Body of pancreas (tissue), 4 donors: ENCODE measurements around the gene RAN. TPM values are rescaled to one million over a fixed set of nuclear protein-coding genes. Genes with fewer than 3 reads are reported as not detected.
"Not testable (repeated sequence)": the region's sequence is repeated elsewhere in the genome, so short reads cannot be mapped to it uniquely, and the experiment has no call there.

Source experiments
- ATAC-seq: fragments of 150-250 bp; one replicate; pipeline ENCODE4 v1.9.1; 2016
- DNase-seq, 4 donors: peaks; one replicate each; pipeline ENCODE4 v3.0.0-alpha.2; 2019
- H3K27ac ChIP-seq, 4 donors: fragments of 200-600 bp; sonication (generic); 1 replicate in 3 of 4; 2 replicates in 1 of 4; pipeline versions ENCODE4 v1.5.1 to v1.6.1; 2016 to 2019; ENCODE audit warnings: mild to moderate bottlenecking in 1 of 4, mixed read lengths in 1 of 4, moderate library complexity in 1 of 4
- H3K27me3 ChIP-seq, 2 donors: fragments of 200-600 bp; sonication (generic); one replicate each; pipeline ENCODE4 v1.6.0; 2016; ENCODE audit warnings: mild to moderate bottlenecking in 1 of 2
- H3K36me3 ChIP-seq, 2 donors: fragments of 200-600 bp; sonication (generic); replicated peaks in 1 of 2; 2 replicates each; pipeline ENCODE4 v1.5.1; 2016; ENCODE audit warnings: low read depth in 2 of 2; ENCODE audit not compliant: insufficient read depth in 1 of 2
- H3K4me1 ChIP-seq: fragments of 200-600 bp; sonication (generic); one replicate; pipeline ENCODE4 v1.6.0; 2016
- H3K4me3 ChIP-seq, 2 donors: fragments of 200-600 bp; sonication (generic); 1 replicate in 1 of 2; 2 replicates in 1 of 2; pipeline ENCODE4 v1.5.1; 2016 to 2019
- H3K9me3 ChIP-seq, 3 donors: fragments of 200-600 bp; sonication (generic); 1 replicate in 2 of 3; 2 replicates in 1 of 3; pipeline ENCODE4 v1.5.1; 2016
- POLR2A ChIP-seq, 3 donors: fragments of 450-650 bp; IDR thresholded peaks; one replicate each; pipeline ENCODE4 v1.6.1; 2016; ENCODE audit warnings: antibody characterized with exemption in 3 of 3, mild to moderate bottlenecking in 2 of 3
- WGBS, 2 donors: methylation state at CpG; one replicate each; pipeline ENCODE4 v1.1.5; 2017; 5-methylcytosine and 5-hydroxymethylcytosine counted together
- intact Hi-C: fragments of 100-400 bp; cut with DNase I; formaldehyde crosslinking; loops from one replicate; pipeline ENCODE4 v1.15.1; 2023
- total RNA-seq, 2 donors: library from RNA; depleted of rRNA; stranded (reverse); fragments of >200 nt; gene quantifications; one replicate each; pipeline ENCODE4 v1.1.0, GENCODE V29; 2016
- TF ChIP-seq, protein P1 (sequence below), 7 experiments: fragments of 450-650 bp in 4 of 7; fragments of 200-600 bp in 3 of 7; sonication (generic) in 3 of 7; IDR thresholded peaks; one replicate each; pipeline ENCODE4 v1.5.1; 2016 to 2019; ENCODE audit warnings: antibody characterized with exemption in 7 of 7

RAN gene
- total RNA-seq, 2 donors from 2014 or later: 79.1 to 115 TPM

DNA sequence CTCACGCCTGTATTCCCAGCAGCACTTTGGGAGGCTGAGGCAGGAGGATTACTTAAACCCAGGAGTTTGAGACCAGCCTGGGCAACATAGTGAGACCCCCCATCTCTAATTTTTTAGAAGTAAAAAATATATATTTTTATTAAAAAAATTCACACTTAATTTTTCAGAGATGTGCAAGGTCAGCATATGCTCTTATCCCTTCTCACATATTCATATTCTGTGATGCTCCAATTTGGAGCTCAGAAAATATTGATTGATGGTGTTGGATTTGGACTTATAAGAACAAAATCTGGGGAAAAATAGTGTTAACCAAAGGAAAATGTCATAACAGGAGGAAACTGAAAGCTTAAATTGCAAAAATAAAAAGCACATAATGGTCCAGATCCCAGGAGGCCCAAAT, 9.7 kb downstream of the RAN start:
- no peaks in the 10 kb centered on the region for H3K9me3 ChIP-seq
- ATAC-seq: no peak
- TF ChIP-seq, protein P1, sequence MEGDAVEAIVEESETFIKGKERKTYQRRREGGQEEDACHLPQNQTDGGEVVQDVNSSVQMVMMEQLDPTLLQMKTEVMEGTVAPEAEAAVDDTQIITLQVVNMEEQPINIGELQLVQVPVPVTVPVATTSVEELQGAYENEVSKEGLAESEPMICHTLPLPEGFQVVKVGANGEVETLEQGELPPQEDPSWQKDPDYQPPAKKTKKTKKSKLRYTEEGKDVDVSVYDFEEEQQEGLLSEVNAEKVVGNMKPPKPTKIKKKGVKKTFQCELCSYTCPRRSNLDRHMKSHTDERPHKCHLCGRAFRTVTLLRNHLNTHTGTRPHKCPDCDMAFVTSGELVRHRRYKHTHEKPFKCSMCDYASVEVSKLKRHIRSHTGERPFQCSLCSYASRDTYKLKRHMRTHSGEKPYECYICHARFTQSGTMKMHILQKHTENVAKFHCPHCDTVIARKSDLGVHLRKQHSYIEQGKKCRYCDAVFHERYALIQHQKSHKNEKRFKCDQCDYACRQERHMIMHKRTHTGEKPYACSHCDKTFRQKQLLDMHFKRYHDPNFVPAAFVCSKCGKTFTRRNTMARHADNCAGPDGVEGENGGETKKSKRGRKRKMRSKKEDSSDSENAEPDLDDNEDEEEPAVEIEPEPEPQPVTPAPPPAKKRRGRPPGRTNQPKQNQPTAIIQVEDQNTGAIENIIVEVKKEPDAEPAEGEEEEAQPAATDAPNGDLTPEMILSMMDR (IDR thresholded peaks at IDR 0.05): no peak
- no peak for TF ChIP-seq POLR2A (IDR thresholded peaks at IDR 0.05)
- DNase-seq: no peak
- H3K4me3 ChIP-seq: no peak overlapping the region
- H3K27ac ChIP-seq: no peak overlapping the region
- no peaks in the 10 kb centered on the region for H3K27me3 ChIP-seq
- intact Hi-C loops: no loop called here
- H3K36me3 ChIP-seq: peaks cover 0 to 2% of the 10 kb centered on the region in 2 donors
- 76 to 78% methylated on average over 1 of the region's 1 CpG for WGBS, 2 donors
- H3K4me1 ChIP-seq: peaks cover 5% of the 10 kb centered on the region

DNA sequence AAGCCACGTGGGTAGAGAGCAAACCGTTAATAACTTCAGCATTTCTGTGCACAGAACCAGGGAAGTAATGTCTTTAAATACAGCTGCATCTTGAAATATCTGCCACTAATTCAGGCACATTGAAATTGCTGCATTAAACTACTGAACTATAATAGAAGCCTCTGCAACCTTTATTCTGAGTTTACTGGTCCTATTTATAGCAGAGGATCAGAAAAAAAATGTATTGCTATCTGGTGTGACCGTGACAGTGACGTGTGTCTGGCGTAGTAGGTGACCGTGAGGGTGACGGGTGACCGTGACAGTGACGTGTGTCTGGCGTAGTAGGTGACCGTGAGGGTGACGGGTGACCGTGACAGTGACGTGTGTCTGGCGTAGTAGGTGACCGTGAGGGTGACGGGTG, 15.3 kb downstream of the RAN start:
- WGBS, 2 donors: 66 to 69% methylated on average over 9 to 12 of the region's 17 CpGs
- H3K27me3 ChIP-seq, ATAC-seq, DNase-seq, H3K27ac ChIP-seq, H3K4me1 ChIP-seq, H3K9me3 ChIP-seq, H3K36me3 ChIP-seq, H3K4me3 ChIP-seq, intact Hi-C loops: not testable (repeated sequence)

DNA sequence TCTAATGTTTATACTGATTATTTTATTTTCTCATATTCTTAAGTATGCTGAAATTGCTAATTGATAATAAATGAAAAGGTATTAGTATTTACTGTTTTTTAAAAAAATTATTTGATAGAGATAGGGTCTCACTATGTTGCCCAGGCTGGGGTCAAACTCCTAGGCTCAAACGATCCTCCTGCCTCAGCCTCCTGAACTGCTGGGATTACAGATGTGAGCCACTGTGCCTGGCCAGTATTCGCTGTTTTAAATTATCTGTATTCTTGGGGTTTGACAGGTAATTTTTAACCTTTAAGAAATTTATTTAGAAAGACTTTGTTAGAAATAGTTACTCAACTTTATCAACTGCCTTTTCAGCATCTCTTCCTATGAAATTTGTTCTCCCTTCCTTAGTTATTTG, 32.2 kb downstream of the RAN start:
- Histone ChIP-seq H3K4me1 (no peaks in the 10 kb centered on the region), H3K27ac (no peak overlapping the region), H3K9me3 (no peaks in the 10 kb centered on the region), H3K27me3 (no peaks in the 10 kb centered on the region), H3K4me3 (no peak overlapping the region), H3K36me3 (no peaks in the 10 kb centered on the region)
- TF ChIP-seq, protein P1 (IDR thresholded peaks at IDR 0.05): no peak
- no peak for TF ChIP-seq POLR2A (IDR thresholded peaks at IDR 0.05)
- 68 to 85% methylated on average over 2 of the region's 2 CpGs for WGBS, 2 donors
- intact Hi-C loops: no loop called here
- no peak for DNase-seq
- ATAC-seq: no peak

DNA sequence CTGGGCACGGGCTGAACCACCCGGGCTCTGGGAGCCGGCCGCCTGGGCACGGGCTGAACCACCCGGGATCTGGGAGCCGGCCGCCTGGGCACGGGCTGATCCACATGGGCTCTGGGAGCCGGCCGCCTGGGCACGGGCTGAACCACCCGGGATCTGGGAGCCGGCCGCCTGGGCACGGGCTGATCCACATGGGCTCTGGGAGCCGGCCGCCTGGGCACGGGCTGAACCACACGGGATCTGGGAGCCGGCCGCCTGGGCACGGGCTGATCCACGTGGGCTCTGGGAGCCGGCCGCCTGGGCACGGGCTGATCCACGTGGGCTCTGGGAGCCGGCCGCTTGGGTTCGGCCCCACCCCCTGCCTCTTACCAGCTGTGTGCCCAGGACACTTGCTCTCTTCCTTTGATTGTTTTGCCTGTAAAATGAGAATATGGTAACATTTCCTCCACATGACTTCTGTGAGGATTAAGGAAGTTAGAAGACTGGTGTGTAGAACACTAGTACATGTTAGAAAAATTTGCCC, 33.1 kb downstream of the RAN start:
- H3K4me3 ChIP-seq, H3K27ac ChIP-seq, H3K36me3 ChIP-seq, ATAC-seq, H3K27me3 ChIP-seq, H3K4me1 ChIP-seq, H3K9me3 ChIP-seq, intact Hi-C loops, DNase-seq: not testable (repeated sequence)
- WGBS, 2 donors: 72 to 87% methylated on average over 6 to 21 of the region's 31 CpGs

DNA sequence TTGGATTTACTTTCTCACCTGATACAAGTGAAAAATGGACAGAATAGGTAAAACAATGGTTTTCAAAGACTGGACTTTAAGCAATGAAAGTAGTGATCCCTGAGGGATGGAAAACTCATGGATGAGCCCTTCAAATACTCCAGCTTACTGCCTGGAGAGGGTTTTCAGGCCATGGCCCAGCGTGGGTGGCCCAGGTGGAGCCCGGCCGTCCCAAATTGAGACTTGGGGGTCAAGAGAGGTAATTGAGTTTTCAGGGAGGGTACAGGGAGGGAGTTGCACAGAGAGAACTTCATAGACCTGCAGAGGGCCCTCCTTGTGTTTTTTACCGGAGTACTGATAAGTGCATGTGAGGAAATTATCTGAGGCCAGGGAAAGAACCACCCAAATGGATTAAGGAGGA, 37.2 kb downstream of the RAN start:
- Histone ChIP-seq H3K36me3 (no peaks in the 10 kb centered on the region), H3K4me3 (no peak overlapping the region), H3K9me3 (no peaks in the 10 kb centered on the region), H3K27me3 (no peaks in the 10 kb centered on the region), H3K4me1 (no peaks in the 10 kb centered on the region), H3K27ac (no peak overlapping the region)
- ATAC-seq (no peak), DNase-seq (no peak)
- WGBS, 2 donors: 72 to 83% methylated on average over 4 of the region's 4 CpGs
- no peak for TF ChIP-seq POLR2A (IDR thresholded peaks at IDR 0.05)
- TF ChIP-seq, protein P1 (IDR thresholded peaks at IDR 0.05): no peak
- intact Hi-C loops: no loop called here

DNA sequence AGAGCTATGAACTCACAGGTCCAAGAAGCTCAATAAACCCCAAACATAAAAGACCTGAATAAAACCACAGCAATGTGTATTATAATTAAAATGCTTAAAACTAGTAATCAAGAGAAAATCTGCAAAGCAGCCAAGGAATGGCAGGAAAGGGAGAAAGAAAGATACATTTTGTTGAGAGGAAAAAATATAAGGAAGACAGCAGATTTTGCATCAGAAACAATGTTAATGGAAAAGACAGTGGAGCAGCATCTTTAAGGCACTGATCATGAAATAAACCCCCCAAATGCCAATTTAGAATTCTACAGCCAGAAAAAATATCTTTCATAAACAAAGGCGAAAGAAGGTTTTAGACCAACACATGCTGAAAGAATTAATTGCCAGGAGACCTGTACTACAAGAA, 39.3 kb downstream of the RAN start:
- TF ChIP-seq POLR2A (IDR thresholded peaks at IDR 0.05): no peak
- TF ChIP-seq, protein P1 (IDR thresholded peaks at IDR 0.05): no peak
- Histone ChIP-seq H3K27me3 (no peaks in the 10 kb centered on the region), H3K36me3 (no peaks in the 10 kb centered on the region), H3K4me1 (peaks cover 5% of the 10 kb centered on the region), H3K27ac (no peak overlapping the region), H3K4me3 (no peak overlapping the region), H3K9me3 (no peaks in the 10 kb centered on the region)
- 38 to 72% methylated on average over 1 of the region's 1 CpG for WGBS, 2 donors
- DNase-seq (no peak), ATAC-seq (no peak)
- intact Hi-C loops: no loop called here
